Neuronal stem cell (in vitro differentiated cells): ENCODE results near the gene SCN10A.

Experiments
- DNase-seq: peaks from one replicate; pipeline ENCODE4 v3.0.0-alpha.2; 2013; ENCODE audit warnings: low spot score
- H2AFZ ChIP-seq: one replicate; pipeline ENCODE4 v1.6.1; 2013; ENCODE audit warnings: mild to moderate bottlenecking, low read length, inconsistent platforms
- H2AK5ac ChIP-seq: 2 replicates; pipeline ENCODE4 v1.6.1; 2013; ENCODE audit warnings: low read depth, mild to moderate bottlenecking, inconsistent platforms, low read length, moderate library complexity, mixed read lengths
- H2BK120ac ChIP-seq: 2 replicates; pipeline ENCODE4 v1.6.1; 2013; ENCODE audit warnings: low read depth, mild to moderate bottlenecking, inconsistent platforms, low read length, moderate library complexity, mixed read lengths
- H2BK12ac ChIP-seq: one replicate; pipeline ENCODE4 v1.6.1; 2013; ENCODE audit warnings: low read length, inconsistent platforms
- H2BK15ac ChIP-seq: 2 replicates; pipeline ENCODE4 v1.6.1; 2013; ENCODE audit warnings: mild to moderate bottlenecking, low read length, inconsistent platforms, mixed read lengths
- H2BK5ac ChIP-seq: one replicate; pipeline ENCODE4 v1.6.1; 2013; ENCODE audit warnings: inconsistent platforms, mild to moderate bottlenecking, low read length, moderate library complexity
- H3K14ac ChIP-seq: one replicate; pipeline ENCODE4 v1.6.1; 2013; ENCODE audit warnings: low read length, inconsistent platforms
- H3K18ac ChIP-seq: 2 replicates; pipeline ENCODE4 v1.6.1; 2013; ENCODE audit warnings: low read length, inconsistent platforms
- H3K23ac ChIP-seq: 2 replicates; pipeline ENCODE4 v1.6.1; 2013; ENCODE audit warnings: low read depth, mild to moderate bottlenecking, mixed read lengths, low read length, inconsistent platforms; ENCODE audit not compliant: poor library complexity
- H3K27ac ChIP-seq: replicated peaks from 3 replicates; pipeline ENCODE4 v1.5.1; 2013; ENCODE audit warnings: low read length, inconsistent platforms
- H3K27me3 ChIP-seq, 3 experiments: 2 replicates each; pipeline ENCODE4 v1.6.1; 2013; ENCODE audit warnings: low read length in 3 of 3, mild to moderate bottlenecking in 2 of 3, inconsistent platforms in 1 of 3, low read depth in 1 of 3, mixed read lengths in 1 of 3, moderate library complexity in 1 of 3; ENCODE audit not compliant: control insufficient read depth in 3 of 3, insufficient read depth in 3 of 3
- H3K36me3 ChIP-seq, 2 donors: replicated peaks in 1 of 2; 2 replicates each; pipeline ENCODE4 v1.6.1; 2013; ENCODE audit warnings: low read length in 2 of 2; ENCODE audit not compliant: control insufficient read depth in 2 of 2, insufficient read depth in 2 of 2
- H3K4ac ChIP-seq: 2 replicates; pipeline ENCODE4 v1.6.1; 2013; ENCODE audit warnings: inconsistent platforms, mild to moderate bottlenecking, low read length, moderate library complexity
- H3K4me1 ChIP-seq, 2 donors: 1 replicate in 1 of 2; 2 replicates in 1 of 2; pipeline ENCODE4 v1.6.1; 2013; ENCODE audit warnings: low read length in 2 of 2, low read depth in 1 of 2; ENCODE audit not compliant: control insufficient read depth in 2 of 2, insufficient read depth in 1 of 2
- H3K4me2 ChIP-seq: one replicate; pipeline ENCODE4 v1.6.1; 2013; ENCODE audit warnings: mild to moderate bottlenecking, low read length, inconsistent platforms; ENCODE audit not compliant: insufficient read depth, poor library complexity, severe bottlenecking
- H3K4me3 ChIP-seq, 2 donors: 2 replicates each; pipeline ENCODE4 v1.5.1; 2013; ENCODE audit warnings: low read length in 2 of 2, mild to moderate bottlenecking in 2 of 2, inconsistent platforms in 1 of 2, moderate library complexity in 1 of 2
- H3K79me1 ChIP-seq: one replicate; pipeline ENCODE4 v1.6.1; 2013; ENCODE audit warnings: low read depth, mild to moderate bottlenecking, inconsistent platforms, low read length, moderate library complexity
- H3K9ac ChIP-seq: one replicate; pipeline ENCODE4 v1.6.1; 2013; ENCODE audit warnings: mild to moderate bottlenecking, low read depth, low read length, inconsistent platforms; ENCODE audit not compliant: poor library complexity
- H3K9me3 ChIP-seq, 2 donors: replicated peaks in 1 of 2; 2 replicates each; pipeline versions ENCODE3 to v1.6.1; 2013; ENCODE audit warnings: low read length in 2 of 2, mild to moderate bottlenecking in 2 of 2, inconsistent platforms in 1 of 2, low read depth in 1 of 2, mixed read lengths in 1 of 2, moderate library complexity in 1 of 2; ENCODE audit not compliant: control insufficient read depth in 2 of 2, insufficient read depth in 1 of 2
- H4K8ac ChIP-seq: one replicate; pipeline ENCODE4 v1.6.1; 2013; ENCODE audit warnings: low read depth, mild to moderate bottlenecking, inconsistent platforms, low read length, moderate library complexity
- H4K91ac ChIP-seq: one replicate; pipeline ENCODE4 v1.6.1; 2013; ENCODE audit warnings: low read length, low read depth, mild to moderate bottlenecking, inconsistent platforms; ENCODE audit not compliant: poor library complexity
- WGBS, 2 donors: extraction: QIAGEN DNeasy Blood & Tissue Kit; methylation state at CpG; one replicate each; pipeline ENCODE4 v1.1.7; 2013; ENCODE audit warnings: missing lambda C conversion rate in 2 of 2, mixed read lengths in 1 of 2; ENCODE audit not compliant: insufficient read length in 2 of 2, insufficient replicate concordance in 1 of 2; ENCODE audit errors: extremely low coverage in 2 of 2; 5-methylcytosine and 5-hydroxymethylcytosine counted together

Gene SCN10A

GRCh38 chr3:38800511-38800910, 15.5 kb downstream of the SCN10A start:
- H2BK15ac ChIP-seq = no peak overlapping the region
- no peak overlapping the region for H3K4ac ChIP-seq
- H3K79me1 ChIP-seq = no peaks in the 10 kb centered on the region
- no peak overlapping the region for H2AFZ ChIP-seq
- peaks cover 0 to 2% (median 0%) of the 10 kb centered on the region in 3 experiments for H3K27me3 ChIP-seq
- no peak overlapping the region for H3K4me2 ChIP-seq
- no peak overlapping the region for H4K91ac ChIP-seq
- no peaks in the 10 kb centered on the region for H3K4me1 ChIP-seq
- H2BK5ac ChIP-seq = no peak overlapping the region
- no peak overlapping the region for H3K27ac ChIP-seq
- H3K36me3 ChIP-seq = no peaks in the 10 kb centered on the region
- no peak overlapping the region for H3K14ac ChIP-seq
- no peak overlapping the region for H3K18ac ChIP-seq
- no peak overlapping the region for H4K8ac ChIP-seq
- no peak overlapping the region for H3K9ac ChIP-seq
- H3K9me3 ChIP-seq = no peaks in the 10 kb centered on the region
- no peak overlapping the region for H2BK12ac ChIP-seq
- H3K23ac ChIP-seq = no peak overlapping the region
- WGBS, 2 donors = no CpG with 5 or more reads among the region's 1 CpG
- H2AK5ac ChIP-seq = no peak overlapping the region
- no peak for DNase-seq
- no peak overlapping the region for H3K4me3 ChIP-seq
- no peak overlapping the region for H2BK120ac ChIP-seq

- Histone ChIP-seq H2BK5ac (no peak overlapping the region), H3K23ac (no peak overlapping the region), H3K9ac (no peak overlapping the region), H3K36me3 (no peaks in the 10 kb centered on the region), H4K91ac (no peak overlapping the region), H2AK5ac (no peak overlapping the region), H2AFZ (no peak overlapping the region), H4K8ac (no peak overlapping the region), H2BK12ac (no peak overlapping the region), H3K9me3 (no peaks in the 10 kb centered on the region), H3K79me1 (no peaks in the 10 kb centered on the region), H2BK120ac (no peak overlapping the region), H3K14ac (no peak overlapping the region), H3K4ac (no peak overlapping the region), H2BK15ac (no peak overlapping the region), H3K27ac (no peak overlapping the region), H3K18ac (no peak overlapping the region), H3K27me3 (peaks cover 0 to 2% (median 2%) of the 10 kb centered on the region in 3 experiments), H3K4me1 (no peaks in the 10 kb centered on the region), H3K4me2 (no peak overlapping the region), H3K4me3 (no peak overlapping the region)
- DNase-seq = no peak
- WGBS, 2 donors = no CpG with 5 or more reads among the region's 8 CpGs
These were observed 22.3 kb downstream of the SCN10A start for GRCh38 chr3:38793721-38794120.

GRCh38 chr3:38792983-38793382, 23.0 kb downstream of the SCN10A start:
- peaks cover 0 to 2% (median 2%) of the 10 kb centered on the region in 3 experiments for H3K27me3 ChIP-seq
- H3K4me3 ChIP-seq = no peak overlapping the region
- no peak overlapping the region for H3K27ac ChIP-seq
- no peak for DNase-seq
- no peak overlapping the region for H2AK5ac ChIP-seq
- no peak overlapping the region for H4K91ac ChIP-seq
- no peak overlapping the region for H2BK120ac ChIP-seq
- no peak overlapping the region for H3K4me2 ChIP-seq
- no peak overlapping the region for H2BK15ac ChIP-seq
- H4K8ac ChIP-seq = no peak overlapping the region
- no peak overlapping the region for H3K23ac ChIP-seq
- H2BK12ac ChIP-seq = no peak overlapping the region
- no peak overlapping the region for H2BK5ac ChIP-seq
- no peaks in the 10 kb centered on the region for H3K9me3 ChIP-seq
- H3K79me1 ChIP-seq = no peaks in the 10 kb centered on the region
- no peak overlapping the region for H3K14ac ChIP-seq
- H2AFZ ChIP-seq = no peak overlapping the region
- H3K4ac ChIP-seq = no peak overlapping the region
- H3K9ac ChIP-seq = no peak overlapping the region
- no peaks in the 10 kb centered on the region for H3K36me3 ChIP-seq
- no peaks in the 10 kb centered on the region for H3K4me1 ChIP-seq
- no peak overlapping the region for H3K18ac ChIP-seq
- WGBS, 2 donors = no CpG with 5 or more reads among the region's 1 CpG

GRCh38 chr3:38782148-38782547, 33.9 kb downstream of the SCN10A start:
- Histone ChIP-seq H3K9ac (no peak overlapping the region), H3K36me3 (no peaks in the 10 kb centered on the region), H2BK120ac (no peak overlapping the region), H4K8ac (no peak overlapping the region), H3K18ac (no peak overlapping the region), H2BK15ac (no peak overlapping the region), H3K4me2 (no peak overlapping the region), H2AFZ (no peak overlapping the region), H2BK12ac (no peak overlapping the region), H3K23ac (no peak overlapping the region), H3K79me1 (no peaks in the 10 kb centered on the region), H2AK5ac (no peak overlapping the region), H4K91ac (no peak overlapping the region), H3K9me3 (no peaks in the 10 kb centered on the region), H3K4me1 (no peaks in the 10 kb centered on the region), H3K27me3 (no peaks in the 10 kb centered on the region), H2BK5ac (no peak overlapping the region), H3K4me3 (no peak overlapping the region), H3K27ac (no peak overlapping the region), H3K4ac (no peak overlapping the region), H3K14ac (no peak overlapping the region)
- no CpG with 5 or more reads among the region's 4 CpGs for WGBS, 2 donors
- no peak for DNase-seq
